ENCODE measurements around the gene BNC2. TPM values are rescaled to one million over a fixed set of nuclear protein-coding genes. Genes with fewer than 3 reads are reported as not detected.

BNC2 gene
- total RNA-seq, 4 donors from 2014 or later: 90.2 to 130 (median 100.0) TPM

DNA sequence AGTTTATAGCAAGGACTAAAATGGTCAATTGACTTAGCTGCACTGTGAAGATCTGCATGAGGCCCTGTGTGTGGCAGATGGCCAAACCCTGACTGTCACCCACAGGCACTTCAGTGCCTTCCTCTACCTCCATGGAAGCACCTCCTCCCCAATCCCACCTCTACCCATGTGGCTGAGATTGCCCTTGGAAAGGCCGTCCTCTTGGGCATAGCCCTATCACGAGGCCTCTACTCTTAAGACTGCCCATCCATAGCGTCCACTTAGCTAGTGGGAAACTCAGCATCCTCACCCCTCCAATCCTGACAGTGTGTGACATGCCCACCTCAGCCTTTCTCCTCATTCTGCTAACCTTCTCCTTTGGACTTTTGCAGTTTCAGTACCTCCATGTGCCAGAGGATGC is 510.2 kb downstream of the BNC2 start:
- Histone ChIP-seq H3K4me3 (no peak overlapping the region), H3K36me3 (no peaks in the 10 kb centered on the region), H3K27me3 (no peaks in the 10 kb centered on the region), H3K9me3 (no peaks in the 10 kb centered on the region), H3K27ac (no peak overlapping the region), H3K4me1 (no peaks in the 10 kb centered on the region)
- TF ChIP-seq, protein P1, sequence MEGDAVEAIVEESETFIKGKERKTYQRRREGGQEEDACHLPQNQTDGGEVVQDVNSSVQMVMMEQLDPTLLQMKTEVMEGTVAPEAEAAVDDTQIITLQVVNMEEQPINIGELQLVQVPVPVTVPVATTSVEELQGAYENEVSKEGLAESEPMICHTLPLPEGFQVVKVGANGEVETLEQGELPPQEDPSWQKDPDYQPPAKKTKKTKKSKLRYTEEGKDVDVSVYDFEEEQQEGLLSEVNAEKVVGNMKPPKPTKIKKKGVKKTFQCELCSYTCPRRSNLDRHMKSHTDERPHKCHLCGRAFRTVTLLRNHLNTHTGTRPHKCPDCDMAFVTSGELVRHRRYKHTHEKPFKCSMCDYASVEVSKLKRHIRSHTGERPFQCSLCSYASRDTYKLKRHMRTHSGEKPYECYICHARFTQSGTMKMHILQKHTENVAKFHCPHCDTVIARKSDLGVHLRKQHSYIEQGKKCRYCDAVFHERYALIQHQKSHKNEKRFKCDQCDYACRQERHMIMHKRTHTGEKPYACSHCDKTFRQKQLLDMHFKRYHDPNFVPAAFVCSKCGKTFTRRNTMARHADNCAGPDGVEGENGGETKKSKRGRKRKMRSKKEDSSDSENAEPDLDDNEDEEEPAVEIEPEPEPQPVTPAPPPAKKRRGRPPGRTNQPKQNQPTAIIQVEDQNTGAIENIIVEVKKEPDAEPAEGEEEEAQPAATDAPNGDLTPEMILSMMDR (IDR thresholded peaks at IDR 0.05): no peak
- TF ChIP-seq POLR2AphosphoS5 (IDR thresholded peaks at IDR 0.05): no peak
- TF ChIP-seq EP300 (IDR thresholded peaks at IDR 0.05): no peak
- TF ChIP-seq POLR2A (IDR thresholded peaks at IDR 0.05): no peak
- 100% methylated on average over 2 of the region's 3 CpGs; no CpG with 5 or more reads in 1 of the 2 donors for WGBS, 2 donors (ENCODE audit: low coverage in 1 of 2)
- ATAC-seq: no peak

Small RNAs within 50 kb of the gene (small RNA-seq; reads per million reads assigned to genes)
- 0 reads per million in 4 donors for gene LSM1P1
